NCI-H2029 treated with DMSO at 0.1 percent for 48 hours (cell line): ENCODE data around the gene MAGI3.
"Not testable (repeated sequence)": the region's sequence is repeated elsewhere in the genome, so short reads cannot be mapped to it uniquely, and the experiment has no call there.

Source experiments
- DNase-seq: peaks from one replicate; lab custom pipeline; 2025; lab: John Stamatoyannopoulos, UW

Gene MAGI3

DNA sequence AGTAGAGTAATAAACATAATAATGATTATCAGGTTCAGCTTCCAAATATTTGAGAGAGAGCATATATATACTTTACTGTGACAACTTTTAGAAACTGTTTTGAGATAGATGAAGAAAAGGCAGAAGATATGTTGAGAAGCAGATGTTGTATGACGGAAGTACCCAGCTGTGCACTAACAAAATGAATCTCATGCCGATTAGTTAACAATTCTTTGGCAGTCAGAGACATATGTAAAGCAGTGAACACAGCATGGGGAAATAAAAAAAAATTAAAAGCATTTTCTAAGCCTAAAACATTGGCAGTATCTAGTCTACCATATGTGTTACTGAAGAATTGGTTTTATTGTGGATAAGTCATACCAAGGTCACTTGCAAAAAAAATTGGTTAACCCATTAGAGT, 51.8 kb downstream of the MAGI3 start:
- DNase-seq: no peak

GRCh38 chr1:113444857-113445256, 54.5 kb downstream of the MAGI3 start:
- no peak for DNase-seq

DNA sequence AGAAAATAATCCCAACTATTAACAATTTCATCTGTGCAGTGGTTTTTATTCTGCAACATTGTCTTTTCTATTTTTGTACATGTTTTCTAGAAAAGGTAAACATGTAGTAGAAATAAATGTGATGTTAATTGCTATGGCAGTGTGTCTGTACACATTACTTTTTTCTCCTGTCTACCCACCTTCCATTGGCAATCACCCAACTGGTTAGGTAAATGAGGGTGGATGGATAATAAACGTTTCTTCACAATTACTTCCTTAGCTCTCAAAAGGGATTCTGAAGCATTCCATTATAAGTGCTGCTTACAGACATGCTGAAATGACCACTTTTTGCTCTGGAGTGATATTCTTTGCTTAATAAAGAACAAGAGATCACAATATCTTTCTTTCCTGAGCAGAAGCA, 61.4 kb downstream of the MAGI3 start:
- no peak for DNase-seq

DNA sequence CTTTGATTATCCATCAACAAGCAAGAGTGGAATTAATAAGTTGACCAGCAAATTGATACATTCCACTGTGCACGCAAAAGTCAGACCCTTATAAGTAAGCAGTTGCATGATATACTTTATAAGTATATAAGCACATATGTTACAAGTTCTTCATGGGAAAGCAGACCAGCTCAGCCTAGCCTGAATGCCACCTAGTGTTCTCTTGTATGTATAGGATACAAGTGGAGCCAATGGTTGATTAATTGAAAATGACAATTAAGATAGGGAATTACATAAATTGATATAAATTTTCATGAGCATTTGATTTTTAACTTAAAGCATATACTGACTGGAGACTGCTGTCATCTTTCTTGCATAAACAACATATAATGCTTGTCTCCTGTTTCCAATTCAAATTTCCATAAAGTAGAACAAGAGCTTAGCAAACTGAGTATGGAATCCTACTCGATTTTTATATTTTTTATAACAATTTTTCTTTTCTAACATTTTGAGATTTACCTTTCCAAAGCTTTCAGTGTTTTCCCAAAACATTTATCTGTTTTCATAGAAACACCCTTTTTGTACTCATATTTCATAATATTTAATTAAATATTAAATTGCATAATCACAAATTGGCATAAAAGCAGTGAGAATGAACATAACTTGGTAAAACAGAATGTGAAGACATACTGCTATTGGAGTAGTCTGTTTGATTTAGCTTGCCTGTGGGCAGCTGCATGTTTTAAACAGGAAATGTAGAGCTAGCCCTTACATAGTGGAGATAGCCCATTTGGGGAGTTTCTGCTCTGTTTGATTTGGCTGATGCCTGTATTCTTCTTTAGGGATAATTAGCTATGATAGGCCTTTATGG, 62.8 kb downstream of the MAGI3 start:
- peak; percentile 83 for DNase-seq

GRCh38 chr1:113453771-113454083, 63.4 kb downstream of the MAGI3 start:
- DNase-seq: no peak

GRCh38 chr1:113455374-113455773, 65.1 kb downstream of the MAGI3 start:
- no peak for DNase-seq

- no peak for DNase-seq
Measured at GRCh38 chr1:113456967-113457366, 66.7 kb downstream of the MAGI3 start.

DNA sequence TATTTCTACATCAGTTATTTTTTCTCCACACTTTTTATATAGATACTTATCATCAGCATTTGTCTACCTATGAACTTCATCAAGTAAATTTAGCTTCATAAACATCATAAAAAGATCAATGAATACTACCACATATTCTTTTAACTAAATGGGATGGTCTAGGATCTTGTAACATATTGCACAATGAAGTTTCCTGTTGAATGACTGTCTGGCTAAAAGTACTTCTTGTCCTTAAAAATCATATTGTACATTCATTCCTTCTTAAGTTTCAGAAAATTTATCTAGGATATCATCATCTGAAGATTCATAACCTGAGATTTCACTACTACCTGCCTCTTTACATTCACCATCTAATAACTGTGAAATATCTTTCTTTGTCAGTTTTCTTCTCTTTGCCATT, 69.0 kb downstream of the MAGI3 start:
- no peak for DNase-seq

DNA sequence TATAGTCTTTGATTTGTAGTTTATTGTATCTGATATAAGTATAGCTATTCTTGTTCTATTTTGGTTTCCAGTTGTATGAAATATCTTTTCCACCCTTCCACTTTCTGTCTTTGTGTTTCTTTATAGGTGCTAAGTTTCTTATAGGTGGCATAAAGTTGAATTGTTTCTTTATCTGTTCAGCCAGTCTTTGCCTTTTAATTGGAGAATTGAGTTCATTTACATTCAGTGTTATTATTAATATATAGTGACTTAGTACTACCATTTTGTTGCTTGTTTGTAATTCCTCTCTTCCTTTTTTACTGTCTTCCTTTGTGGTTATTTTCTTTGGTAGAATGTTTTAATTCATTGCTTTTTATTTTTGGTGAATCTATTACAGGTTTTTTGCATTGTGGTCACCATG, 77.7 kb downstream of the MAGI3 start:
- DNase-seq: no peak

GRCh38 chr1:113478427-113479195, 88.3 kb downstream of the MAGI3 start:
- DNase-seq: not testable (repeated sequence)

GRCh38 chr1:113479713-113480676, 89.7 kb downstream of the MAGI3 start:
- no peak for DNase-seq

DNA sequence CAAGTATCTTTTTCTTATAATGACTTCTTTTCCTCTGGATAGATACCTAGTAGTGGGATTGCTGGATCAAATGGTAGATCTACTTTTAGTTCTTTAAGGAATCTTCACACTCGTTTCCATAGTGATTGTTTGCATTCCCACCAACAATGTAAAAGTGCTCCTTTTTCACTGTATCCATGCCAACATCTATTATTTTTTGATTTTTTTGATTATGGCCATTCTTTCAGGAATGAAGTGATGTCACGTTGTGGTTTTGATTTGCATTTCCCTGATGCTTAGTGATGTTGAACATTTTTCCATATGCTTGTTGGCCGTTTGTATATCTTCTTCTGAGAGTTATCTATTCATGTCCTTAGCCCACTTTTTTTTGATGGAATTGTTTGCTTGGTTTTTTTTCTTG, 94.8 kb downstream of the MAGI3 start:
- DNase-seq: not testable (repeated sequence)

- DNase-seq: no peak
Measured at GRCh38 chr1:113488576-113489177, 98.4 kb downstream of the MAGI3 start.

GRCh38 chr1:113490384-113490783, 100.1 kb downstream of the MAGI3 start:
- no peak for DNase-seq

DNA sequence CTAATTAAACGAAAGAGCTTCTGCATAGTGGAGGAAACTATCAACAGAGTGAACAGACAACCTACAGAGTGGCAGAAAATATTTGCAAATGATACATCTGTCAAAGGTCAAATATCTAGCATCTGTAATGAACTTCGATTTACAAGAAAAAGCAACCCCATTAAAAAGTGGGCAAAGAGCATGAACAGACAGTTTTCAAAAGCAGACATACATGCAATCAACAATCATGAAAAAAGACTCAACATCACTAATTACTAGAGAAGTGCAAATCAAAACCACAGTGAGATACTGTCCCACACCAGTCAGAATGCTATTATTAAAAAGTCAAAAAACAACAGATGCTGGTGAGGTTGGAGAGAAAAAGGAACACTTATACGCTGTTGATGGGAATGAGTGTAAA, 103.2 kb downstream of the MAGI3 start:
- no peak for DNase-seq

DNA sequence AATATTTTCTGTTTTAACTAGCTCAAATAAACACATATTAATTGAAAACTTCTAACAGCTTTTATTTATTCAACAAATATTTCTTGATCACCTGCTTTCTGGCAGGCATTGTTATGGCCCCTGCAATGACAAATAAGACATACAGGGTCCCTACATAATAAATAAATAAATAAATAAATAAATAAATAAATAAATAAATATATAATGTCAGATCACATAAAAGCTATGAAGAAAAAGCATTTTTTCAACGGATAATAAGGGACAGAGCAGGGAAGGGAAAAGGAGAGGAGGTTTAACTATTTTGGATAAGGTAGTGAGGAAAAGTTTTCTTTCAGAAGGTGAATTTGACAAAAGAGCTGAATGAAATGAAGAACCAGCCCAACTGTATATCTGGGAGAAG, 115.0 kb downstream of the MAGI3 start:
- no peak for DNase-seq

DNA sequence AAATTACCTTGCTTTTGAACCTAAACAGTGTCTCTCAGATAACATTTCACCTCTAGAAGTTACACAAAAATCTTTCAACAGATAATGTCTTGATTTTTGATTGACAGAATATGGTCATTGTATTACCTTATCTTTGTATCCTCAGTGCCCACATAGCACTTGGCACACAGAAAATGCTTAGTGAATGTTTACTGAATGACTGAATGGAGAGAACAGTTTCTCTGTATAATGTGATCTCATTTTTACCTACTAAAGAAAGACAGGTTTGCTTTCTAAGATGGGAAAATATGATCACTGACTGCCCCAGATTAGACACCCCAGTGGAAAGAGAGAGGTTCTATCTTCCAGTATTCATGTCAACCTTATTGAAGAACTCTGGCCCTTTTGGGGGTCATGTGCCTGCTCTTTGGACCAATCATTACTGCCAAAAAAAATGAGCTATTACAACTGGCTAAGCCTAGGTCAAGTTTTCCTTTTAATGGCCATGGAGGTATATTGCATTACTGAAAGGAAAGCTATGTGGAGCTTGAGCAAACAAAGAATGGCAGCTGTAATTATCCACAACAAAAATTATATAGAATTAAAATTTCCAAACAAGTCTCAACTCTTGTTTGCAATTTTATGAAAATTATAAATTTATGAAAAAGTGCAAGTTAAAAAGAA, 117.4 kb downstream of the MAGI3 start:
- no peak for DNase-seq

GRCh38 chr1:113508364-113509164, 118.2 kb downstream of the MAGI3 start:
- no peak for DNase-seq

- DNase-seq: not testable (repeated sequence)
Measured at GRCh38 chr1:113509766-113510165, 119.5 kb downstream of the MAGI3 start.

DNA sequence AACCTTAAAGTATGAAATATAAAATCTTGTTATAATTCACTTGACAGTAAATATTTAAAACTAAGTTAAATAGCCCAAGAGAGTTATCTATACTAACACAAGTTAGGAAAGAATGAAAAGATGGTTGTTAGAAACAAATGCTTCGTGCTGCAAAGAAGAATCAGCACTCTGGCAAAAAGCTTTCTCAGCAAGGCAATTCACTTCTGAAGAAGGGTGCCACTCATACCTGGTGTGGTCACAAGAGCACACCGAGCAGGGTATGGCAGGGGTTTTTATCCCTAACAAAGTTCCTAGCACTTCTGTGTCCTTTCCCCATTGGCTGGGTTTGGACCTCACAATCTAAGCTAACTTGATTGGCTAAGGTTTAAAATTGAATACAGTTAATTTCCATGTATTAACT, 121.0 kb downstream of the MAGI3 start:
- DNase-seq: no peak

GRCh38 chr1:113515498-113515897, 125.2 kb downstream of the MAGI3 start:
- no peak for DNase-seq
